GM21786 (cell line): ENCODE results near the gene ANKRD13B.

Experiments
- ATAC-seq: cut with Tn5 transposase; IDR thresholded peaks from one replicate; pipeline ENCODE4 v1.9.1; 2021; ENCODE audit not compliant: unreplicated experiment

Gene ANKRD13B

DNA sequence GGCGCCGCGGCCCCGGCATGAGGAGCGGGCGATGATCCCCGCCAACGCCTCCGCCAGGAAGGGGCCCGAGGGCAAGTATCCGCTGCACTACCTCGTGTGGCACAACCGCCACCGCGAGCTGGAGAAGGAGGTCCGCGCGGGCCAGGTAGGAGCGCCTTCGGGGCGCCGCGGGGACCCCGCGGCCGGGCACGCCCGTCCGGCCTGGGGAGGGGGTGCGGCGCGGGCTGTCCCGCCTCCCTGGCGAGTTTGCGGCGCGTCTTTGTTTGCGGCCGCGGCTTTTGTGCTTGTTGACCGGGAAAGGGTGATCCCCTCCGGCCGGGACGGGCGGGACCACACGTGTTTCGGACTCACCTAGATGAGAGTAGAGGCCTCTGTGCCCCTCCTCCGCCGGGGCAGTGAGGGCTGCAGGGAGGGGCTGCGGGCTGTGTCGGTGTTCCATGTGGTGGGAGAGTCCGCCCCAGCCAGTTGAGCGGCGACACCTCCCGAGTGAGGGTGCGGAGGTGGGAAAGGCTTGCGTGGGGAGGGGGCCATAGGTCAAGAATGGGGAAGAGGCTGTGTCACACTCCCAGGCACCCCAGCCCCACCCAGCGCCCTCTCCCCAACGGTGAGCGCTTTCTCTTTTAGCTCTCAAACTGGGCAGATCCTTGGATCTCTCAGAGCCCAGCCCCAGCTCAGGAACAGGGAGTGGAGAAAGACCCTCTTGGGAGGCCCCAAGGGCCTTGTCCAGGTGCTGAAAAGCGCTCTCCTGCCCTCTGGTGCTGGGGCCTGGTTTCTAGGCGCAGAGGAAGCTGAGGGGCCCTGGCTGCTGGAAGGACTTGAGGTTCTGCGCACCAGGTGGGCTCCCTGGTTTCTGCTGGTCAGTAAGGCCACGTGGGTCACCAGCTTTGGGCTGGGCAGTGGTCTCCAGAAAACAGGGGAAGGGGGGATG lies 923 bp downstream of the ANKRD13B start:
- no peak for ATAC-seq

DNA sequence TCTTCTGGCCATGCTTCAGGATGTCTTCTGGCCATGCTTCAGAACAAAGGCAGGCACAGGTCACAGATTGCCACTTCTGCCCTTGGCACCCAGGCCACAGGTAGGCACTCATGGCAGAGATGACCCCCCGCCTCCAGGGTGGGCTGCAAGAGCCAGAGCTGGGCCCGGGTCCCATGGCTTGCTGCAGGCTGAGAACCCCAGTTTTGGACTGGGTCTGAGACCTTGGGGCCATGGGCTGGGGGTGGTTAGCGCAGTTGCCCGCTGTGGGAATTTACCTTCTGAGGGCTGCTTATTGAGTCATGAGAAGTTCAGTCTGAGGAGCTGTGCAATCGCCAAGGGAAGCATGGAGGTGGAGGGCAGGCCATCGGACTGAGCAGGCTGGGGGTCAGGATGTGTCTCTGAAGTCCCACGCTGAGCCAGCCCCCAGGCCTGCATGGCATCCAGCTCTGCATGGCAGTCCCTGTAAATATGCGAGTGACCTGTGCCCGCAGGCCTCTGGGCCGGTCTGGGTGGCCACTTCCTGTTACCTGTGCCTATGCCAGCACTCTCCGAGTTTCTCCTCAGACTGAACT lies 1.7 kb downstream of the ANKRD13B start:
- ATAC-seq: no peak

DNA sequence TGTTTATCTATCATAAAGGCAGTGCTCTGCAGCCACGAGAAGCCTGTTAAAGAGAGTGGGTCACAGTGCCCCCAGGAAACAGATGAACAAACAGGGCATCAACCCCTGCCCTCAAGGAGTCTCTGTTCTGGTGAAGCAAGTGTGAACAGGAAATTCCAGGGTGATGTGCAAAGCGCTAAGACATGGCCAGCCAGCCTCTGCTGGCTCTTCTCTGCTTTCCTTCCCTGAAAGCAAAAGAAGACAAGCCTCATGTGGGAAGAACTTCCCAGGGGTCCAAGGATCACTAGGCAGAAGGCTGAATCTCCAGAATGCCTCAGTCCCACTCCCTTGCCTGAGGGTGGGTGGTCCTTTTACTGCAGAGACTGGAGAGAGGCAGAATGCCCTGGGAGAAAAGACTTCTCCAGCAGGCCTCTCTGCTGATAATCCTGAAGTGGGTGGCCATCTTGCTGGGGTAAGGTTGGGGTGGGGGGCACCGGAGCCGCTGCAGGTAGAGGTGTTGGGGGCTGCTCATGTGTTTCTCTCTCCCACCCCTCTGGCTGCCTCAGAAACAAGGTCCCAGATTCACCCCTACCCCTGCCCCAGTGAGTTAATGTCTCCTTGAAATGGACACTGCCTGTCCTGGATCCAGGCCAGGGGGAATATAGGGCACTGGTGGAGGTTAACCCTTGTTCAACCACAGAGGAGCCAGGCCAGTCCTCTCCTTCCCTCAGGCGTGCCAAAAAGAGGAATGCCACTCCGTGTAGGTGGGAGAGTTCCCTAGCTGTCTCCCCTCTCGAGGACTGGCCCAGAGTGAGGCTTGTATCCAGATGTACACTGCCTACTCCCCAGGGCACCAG lies 2.4 kb downstream of the ANKRD13B start:
- no peak for ATAC-seq

DNA sequence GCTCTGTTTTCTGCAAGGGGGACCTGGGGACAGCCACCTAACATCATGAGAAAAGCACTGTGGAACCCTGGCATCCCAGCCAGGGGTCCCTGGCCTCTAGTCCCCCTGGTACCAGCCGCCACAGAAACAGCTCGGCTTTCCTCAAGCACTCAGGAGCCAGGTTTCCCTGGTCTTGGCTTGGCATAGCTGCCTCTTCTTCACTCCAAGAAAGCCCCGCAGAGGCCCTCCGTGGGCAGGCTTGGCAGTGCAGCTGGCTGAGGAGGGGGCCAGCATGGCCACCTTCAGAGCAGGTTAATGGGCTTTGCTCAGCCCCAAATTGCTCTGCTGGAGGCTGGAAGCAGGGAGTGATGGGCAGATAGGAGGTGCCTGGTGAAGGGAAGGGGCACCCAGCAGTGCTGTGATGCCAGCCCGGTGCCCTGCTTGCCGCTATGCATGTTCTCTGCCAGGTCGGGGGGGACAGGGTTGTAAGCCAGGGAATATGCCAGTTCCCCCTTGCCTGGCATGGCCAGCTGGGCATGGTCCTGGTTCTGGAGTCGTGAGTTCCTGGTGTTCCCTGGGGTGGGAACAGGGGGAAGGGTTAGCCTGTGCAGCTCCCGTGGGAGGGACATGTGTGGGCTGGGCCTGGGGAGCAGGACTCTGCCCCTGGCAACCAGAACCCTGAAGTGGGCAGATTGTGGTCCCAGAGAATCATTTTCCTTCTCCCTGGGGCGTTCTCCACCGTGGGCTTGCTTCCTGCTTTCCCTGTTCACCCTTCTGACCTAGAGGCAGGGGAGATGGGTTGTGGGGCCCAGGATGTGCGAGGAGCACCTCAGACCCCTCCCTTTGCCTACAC lies 3.2 kb downstream of the ANKRD13B start:
- ATAC-seq: no peak

DNA sequence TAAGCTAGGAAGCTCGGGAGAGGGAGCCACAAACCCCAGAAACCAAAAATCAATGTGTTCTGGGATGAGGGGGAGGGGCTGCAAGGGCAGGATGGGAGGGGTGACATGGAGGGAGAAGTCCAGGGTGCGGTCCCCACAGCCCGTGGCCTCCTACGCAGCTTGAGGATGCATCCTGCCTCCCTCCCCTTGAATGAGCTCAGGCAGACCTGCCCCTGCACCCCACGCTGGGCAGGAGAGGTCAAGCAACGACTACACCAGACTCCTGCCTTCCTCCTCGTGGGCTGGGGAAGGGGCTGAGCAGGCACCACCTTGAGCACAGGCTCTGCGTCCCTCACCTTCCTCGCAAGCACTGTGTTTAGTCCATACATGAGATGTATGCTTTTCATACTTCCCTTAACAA lies 3.9 kb downstream of the ANKRD13B start:
- ATAC-seq: no peak

DNA sequence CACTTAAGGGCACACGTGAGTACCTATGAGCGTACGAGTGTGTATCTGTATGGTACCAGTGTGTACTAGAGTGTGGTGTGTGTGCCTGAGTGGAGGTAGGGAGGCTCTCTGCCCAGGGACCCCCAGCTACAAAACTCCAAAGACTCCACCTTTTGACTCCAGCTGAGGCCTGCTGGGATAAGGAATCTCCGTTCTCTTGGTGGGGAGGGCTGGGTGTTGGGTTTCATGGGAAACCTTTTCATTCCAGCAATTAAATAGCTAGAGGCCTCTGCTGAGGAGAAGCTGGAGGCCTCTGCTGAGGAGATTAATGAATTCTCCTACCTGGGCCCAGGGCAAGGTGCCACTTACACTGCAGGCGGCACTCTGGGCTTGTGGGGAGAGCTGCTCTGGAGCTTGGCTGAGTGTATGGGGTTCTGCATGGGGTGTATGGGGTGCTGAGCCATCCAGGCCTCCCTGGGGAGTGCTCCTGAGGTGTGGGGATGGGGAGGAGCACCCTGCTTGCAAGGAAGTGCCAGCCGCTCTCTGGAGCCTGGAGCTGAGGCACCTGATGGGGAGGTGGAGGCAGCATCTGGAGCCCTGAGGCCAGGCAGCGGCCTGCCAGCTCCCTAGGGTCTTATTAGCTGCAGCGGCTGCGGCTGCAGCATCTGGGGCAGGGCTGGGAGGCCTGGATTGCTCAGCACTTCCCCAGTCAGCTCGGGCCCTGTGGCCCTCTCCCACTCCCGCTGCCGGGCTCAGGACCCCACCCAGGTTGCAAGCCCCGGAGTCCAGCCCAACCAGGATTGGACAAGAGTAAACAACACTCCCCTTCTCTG lies 4.6 kb downstream of the ANKRD13B start:
- no peak for ATAC-seq

DNA sequence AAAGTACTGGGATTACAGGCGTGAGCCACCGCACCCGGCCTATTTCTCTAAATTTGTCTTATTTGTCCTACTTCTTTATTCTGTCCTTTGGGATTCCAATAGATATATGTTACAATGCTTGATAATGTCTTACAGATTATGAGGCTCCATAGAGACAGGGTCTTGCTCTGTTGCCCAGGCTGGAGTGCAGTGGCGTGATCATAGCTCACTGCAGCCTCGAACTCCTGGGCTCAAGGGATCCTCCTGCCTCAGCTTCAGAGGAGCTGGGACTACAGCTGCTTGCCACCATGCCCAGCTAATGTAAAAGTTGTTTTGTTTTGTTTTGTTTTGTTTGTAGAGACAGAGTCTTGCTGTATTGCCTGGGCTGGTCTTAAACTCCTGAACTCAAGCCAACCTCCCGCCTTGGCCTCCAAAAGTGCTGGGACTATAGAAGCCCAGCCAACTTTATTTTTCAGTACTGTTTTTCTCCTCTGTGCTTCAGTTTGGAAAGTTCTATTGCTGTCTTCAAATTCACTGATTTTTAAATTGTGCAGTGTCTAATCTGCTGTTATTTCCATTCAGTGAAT lies 10.3 kb downstream of the ANKRD13B start:
- ATAC-seq: no peak

DNA sequence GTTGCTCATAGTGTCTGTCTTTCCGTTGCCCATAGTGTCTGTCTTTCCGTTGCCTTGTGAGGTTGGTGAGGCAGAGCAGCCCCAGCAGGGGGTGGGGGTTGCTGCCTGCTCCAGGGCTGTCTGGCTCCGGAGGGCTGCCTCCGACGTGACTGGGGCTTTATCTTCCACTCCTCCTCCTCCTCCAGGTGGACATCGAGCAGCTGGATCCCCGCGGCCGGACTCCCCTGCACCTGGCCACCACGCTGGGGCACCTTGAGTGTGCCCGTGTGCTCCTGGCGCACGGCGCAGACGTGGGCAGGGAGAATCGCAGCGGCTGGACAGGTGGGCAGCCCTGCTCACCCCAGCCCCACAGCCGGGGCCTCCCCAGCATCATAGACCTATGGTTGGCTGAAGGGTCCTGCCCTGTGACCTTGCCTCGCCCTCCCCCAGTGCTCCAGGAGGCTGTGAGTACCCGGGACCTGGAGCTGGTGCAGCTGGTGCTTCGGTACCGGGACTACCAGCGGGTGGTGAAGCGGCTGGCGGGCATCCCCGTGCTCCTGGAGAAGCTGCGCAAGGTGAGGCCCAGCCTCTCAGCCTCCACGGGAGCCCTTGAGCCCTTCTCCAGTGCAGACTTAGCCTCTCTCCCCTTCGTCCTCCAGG lies 14.7 kb downstream of the ANKRD13B start:
- ATAC-seq: no peak

DNA sequence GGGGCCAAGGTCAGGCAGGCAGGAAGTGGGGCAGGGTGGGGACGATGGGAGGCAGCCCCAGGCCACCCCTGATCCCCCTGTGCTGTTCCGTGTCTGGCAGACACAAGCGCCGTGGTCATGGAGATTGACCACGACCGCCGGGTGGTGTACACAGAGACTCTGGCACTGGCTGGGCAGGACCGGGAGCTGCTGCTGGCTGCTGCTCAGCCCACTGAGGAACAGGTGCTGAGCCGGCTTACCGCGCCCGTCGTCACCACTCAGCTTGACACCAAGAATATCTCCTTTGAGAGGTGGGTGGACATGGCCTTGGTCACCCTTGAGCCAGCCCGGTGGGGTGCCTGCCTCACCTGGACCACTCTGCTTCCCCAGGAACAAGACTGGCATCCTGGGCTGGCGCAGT lies 16.1 kb downstream of the ANKRD13B start:
- no peak for ATAC-seq

DNA sequence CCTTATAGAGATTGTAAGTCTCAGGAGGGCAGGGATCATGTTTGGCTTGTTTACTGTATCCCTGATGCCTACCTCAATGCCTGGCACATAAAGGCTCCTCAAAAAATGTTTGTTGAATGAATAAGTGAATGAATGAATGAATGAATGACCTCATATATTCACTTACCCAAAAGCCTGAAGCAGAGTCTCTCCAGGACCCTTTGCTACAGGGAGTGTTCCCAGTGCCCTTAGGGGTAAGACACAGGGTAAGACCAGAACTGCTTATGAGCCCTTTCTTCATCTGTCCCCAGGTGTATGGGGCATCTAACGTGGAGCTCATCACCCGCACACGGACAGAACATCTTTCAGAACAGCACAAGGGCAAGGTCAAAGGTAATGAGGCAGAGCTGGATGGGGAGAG lies 17.5 kb downstream of the ANKRD13B start:
- no peak for ATAC-seq

DNA sequence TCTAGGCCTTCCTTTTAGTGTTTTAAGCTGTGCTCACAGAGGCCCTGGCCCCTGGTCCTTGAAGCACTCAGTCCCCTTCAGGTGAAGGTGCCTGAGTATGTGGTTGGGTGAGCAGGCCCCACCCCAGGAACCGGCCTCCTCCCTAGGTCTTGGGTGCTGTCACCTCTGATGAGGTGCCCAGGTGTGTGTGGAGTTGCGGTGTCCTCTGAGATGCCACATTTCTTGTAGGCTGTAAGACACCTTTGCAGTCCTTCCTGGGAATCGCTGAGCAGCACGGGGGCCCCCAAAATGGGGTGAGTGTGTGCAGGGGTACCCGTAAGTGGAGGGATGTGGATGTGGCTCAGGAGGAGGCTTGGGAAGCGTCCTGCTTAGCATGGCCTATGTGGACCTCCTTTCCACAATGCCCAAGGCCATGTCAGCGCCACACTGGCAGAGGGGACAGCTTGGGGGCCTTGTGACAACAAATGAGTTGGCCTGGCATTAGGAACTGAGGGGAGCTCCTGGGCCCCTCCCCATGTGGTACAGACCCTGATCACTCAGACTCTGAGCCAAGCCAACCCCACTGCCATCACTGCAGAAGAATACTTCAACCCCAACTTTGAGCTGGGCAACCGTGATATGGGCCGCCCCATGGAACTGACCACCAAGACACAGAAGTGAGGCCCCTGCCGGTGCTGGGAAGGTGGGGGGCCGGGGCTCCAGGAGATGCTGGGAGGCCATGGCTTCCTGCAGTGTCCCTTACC lies 18.6 kb downstream of the ANKRD13B start:
- ATAC-seq: no peak

DNA sequence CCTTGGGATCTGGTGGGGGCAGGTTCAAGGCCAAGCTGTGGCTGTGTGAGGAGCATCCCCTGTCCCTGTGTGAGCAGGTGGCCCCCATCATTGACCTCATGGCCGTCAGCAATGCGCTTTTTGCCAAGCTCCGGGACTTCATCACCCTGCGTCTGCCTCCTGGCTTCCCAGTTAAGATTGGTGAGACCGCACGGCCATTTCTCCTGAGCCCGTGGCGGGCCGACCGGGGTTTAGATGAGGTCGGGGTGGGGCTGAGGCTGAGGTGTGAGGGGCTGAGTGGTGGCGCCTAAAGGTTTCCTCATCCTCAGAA lies 19.1 kb downstream of the ANKRD13B start:
- no peak for ATAC-seq

DNA sequence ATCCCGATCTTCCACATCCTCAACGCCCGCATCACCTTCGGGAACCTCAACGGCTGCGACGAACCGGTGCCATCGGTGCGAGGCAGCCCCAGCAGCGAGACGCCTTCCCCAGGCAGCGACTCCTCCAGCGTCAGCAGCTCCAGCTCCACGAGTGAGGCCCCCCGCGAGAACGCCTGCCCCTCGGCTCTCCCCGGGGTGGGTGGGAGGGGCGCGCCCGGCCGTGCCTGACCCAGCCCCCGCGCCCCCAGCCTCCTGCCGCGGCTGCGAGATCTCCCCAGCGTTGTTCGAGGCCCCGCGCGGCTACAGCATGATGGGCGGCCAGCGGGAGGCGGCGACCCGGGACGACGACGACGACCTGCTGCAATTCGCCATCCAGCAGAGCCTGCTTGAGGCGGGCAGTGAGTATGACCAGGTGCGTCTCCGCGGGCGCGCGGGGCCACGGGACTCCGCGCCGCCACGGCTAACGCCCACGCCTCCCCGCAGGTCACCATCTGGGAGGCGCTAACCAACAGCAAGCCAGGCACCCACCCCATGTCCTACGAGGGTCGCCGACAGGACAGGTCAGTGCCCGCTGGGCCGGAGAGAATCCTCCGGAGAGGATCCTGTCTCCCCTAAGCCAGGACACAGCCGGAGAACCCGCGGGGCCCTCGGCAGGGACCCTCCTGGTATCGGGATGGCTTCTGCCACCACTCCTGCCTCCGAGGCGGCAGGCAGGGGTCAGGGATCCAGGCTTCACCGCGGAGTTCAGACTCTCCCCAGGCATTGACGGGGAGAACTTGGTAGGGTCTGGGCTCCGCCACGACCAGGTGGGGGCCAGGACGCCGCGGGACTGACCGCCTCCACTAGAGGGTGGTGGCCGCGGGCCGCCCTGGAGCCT lies 19.7 kb downstream of the ANKRD13B start:
- no peak for ATAC-seq

DNA sequence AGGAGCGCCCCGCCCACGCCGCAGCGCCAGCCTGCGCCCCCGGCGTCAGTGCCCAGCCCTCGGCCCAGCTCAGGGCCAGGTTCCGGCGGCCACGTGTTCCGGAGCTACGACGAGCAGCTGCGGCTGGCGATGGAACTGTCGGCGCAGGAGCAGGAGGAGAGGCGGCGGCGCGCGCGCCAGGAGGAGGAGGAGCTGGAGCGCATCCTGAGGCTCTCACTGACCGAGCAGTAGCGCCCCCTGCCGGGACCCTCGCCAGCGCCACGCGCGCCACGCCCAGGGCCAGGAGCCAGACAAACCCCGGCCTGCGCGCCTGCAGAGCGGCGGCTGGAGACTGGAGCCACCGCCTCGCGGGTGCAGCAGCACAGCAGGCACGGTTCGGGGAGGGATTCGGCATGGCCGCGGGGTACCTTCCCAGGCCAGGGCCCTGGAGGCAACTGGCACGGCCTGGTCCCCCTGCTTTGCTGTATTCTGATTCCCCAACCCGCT lies 20.5 kb downstream of the ANKRD13B start:
- ATAC-seq: no peak

DNA sequence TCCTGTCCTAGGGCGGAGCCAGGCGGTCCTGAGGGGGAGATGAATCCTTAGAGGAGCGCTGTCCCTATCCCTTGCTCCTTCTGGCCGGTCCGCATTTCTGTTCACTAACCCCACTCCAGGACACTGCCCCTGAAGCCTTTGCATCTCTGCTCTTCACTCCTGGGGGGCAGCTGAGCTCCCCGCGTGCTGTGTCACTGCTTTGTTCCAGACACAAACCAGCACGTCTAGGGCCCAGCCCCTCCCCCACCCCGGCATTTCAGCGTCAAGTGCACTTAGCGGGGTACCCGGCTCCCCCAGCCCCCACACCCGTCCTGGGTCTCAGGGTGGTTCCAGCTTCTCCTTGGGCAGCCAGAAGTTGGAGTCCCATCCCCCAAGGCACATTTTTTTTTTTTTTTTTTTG lies 20.9 kb downstream of the ANKRD13B start:
- no peak for ATAC-seq

DNA sequence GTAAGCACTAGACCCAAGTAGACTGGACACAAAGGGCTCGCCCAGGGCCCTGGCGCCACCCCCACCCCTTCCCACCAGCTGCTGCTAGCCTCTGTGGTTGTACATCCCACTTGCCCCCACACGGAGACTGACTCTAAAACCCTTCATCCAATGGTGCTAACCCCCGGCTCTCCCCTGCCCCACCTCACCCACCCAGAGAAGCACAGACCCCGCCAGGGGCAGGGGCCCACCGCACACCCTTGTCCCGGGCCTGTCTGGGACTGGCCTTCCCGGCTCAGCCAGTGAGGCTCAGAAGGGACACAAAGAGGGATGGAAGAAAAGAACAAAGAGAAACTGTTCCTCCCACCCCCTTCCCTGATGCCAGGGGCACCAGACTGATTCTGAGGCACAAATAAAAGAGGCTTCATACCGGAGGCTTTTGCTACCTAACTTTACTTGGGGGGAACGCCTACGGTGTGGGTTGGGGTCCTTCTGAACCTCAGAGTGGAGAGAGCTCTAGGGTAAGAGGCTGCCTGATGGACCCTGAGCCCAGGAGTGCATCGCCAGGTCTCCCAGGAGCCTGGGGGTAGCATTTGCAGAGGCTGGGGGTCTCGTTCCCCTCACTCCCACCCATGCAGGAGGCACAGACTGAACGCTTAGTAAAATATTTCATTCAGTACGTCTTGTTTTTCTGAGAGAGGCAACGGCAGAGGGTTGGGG lies 21.6 kb downstream of the ANKRD13B start:
- no peak for ATAC-seq

DNA sequence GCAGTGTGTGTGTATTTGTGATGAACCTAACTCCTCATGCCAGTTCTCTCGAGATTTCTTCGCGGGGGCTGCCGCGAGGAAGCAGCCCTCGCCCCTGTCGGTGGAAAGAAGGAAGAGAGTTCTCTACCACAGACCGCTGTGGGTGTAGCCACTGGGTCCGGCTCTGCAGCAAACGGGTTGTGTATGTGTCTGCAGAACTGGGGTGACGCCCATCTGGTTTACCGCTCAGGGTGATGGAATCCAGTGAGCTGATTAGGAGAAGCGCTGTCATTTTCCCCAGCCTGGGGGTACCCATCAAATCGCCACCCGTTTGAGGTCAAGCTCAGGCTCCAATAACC lies 22.1 kb downstream of the ANKRD13B start:
- ATAC-seq: no peak
